ENCODE data around the gene LRRN3.
A peak's percentile ranks its signal among the peaks of the same experiment; 100 is the strongest.
"Not testable (repeated sequence)": the region's sequence is repeated elsewhere in the genome, so short reads cannot be mapped to it uniquely, and the experiment has no call there.

The LRRN3 gene

DNA sequence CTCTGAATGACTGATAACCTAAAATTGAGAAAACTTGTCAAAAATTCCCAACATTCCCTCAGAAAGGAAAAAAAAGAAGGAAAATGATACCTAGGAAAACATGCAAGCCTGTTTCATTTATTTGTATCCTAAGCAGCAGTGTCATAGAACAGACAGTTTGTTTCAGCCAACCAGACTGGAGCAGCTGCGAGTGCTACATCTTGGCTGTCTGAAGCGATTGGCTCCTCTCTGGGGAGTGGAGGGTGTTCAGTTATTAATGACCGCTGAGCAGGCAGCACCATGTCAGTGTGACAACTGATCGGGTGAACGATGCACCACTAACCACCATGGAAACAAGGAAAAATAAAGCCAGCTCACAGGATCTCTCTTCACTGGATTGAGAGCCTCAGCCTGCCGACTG, at the start of gene LRRN3:
Gene LRRN3 (plus strand): TSS at position 282 of the 400 bp plus-strand sequence. CDS start 31,646 bp downstream, outside the sequence.
- DNase-seq: peak in 45 of 51 donors; percentile 2 to 85 (median 56)

DNA sequence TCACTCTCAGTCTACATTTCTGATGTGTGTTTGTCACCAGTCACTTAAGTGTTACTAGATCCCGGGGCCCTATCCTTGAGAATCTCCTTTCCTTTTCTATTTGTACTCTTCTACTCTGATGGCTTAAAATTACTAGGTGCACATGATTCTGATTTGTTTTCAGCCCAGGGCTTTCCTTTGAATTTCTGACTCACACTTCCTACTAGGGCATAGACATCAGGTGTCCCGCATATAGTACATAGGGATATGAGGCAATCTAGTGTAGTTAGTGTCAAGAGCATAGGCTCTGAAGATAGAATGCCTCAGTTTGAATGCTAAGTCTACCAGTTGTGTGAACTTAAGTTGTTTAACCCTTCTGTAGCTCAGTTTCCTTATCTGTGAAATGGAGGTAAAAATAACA, 49.4 kb upstream of the LRRN3 start:
- DNase-seq: no peak

DNA sequence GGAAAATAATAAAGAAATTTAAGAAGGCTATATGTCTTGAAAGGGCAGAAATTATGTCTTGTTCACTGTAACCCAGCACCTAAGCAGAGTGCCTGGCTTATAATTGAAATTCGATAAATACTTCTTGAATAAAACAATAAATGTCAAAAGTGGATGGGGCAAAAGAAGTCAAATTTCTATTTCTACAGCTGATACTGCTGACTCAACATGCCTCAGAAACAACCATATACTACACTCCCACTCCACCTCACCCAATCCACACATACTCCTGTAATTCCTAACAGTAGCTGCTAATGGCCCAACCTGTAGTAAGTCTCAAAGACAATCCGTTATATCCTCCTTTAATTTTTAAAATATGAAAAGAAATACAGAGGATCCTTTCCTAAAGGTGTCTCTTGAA, 48.1 kb upstream of the LRRN3 start:
- no peak for DNase-seq

DNA sequence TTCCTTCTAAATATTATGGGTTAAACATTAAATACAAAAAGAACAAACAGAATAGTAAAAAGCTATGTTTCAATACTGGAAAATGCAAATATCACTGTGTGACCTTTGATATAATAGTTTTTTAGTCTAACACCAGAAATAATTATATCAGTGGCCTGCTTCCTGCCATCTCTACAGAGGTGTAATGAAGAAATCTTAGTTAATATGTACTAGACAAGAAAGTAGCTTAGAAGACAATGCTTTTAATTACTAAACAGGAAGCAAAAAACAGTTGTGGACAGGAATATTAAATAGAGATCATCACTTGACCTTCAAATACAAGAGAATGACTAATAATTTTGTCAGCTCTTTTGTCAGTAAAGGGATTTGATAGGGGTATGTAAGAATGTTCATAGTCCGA, 47.4 kb upstream of the LRRN3 start:
- no peak for DNase-seq

- no peak for DNase-seq
Measured at GRCh38 chr7:111045449-111045848, 45.5 kb upstream of the LRRN3 start.

- no peak for DNase-seq
Measured at GRCh38 chr7:111047595-111047994, 43.3 kb upstream of the LRRN3 start.

- no peak for DNase-seq
Measured at GRCh38 chr7:111049971-111050680, 40.8 kb upstream of the LRRN3 start.

- DNase-seq: no peak
Measured at GRCh38 chr7:111050875-111051416, 40.0 kb upstream of the LRRN3 start.

- no peak for DNase-seq
Measured at GRCh38 chr7:111051832-111052231, 39.1 kb upstream of the LRRN3 start.

DNA sequence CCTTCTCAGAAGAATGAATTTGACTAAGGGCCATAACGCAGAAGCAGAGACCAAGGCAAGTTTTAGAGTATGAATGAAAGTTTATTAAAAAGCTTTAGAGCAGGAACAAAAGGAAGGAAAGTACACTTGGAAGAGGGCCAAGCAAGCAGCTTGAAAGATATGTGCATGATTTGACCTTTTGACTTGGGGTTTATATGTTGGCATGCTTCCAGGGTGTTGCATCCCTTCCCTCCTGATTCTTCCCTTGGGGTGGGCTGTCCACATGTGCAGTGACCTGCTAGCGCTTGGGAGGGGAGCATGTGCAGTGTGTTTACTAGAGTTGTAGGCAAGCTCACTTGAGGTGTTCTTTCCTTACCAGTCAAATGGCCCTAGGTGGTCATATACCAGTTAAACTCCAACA, 37.9 kb upstream of the LRRN3 start:
- DNase-seq: no peak

- DNase-seq: no peak
Measured at GRCh38 chr7:111056371-111056770, 34.6 kb upstream of the LRRN3 start.

GRCh38 chr7:111057066-111057465, 33.9 kb upstream of the LRRN3 start:
- DNase-seq: no peak

- no peak for DNase-seq
Measured at GRCh38 chr7:111059833-111060232, 31.1 kb upstream of the LRRN3 start.

- DNase-seq: no peak
Measured at GRCh38 chr7:111063166-111063565, 27.8 kb upstream of the LRRN3 start.

GRCh38 chr7:111067251-111067650, 23.7 kb upstream of the LRRN3 start:
- no peak for DNase-seq

- no peak for DNase-seq
Measured at GRCh38 chr7:111067682-111068081, 23.2 kb upstream of the LRRN3 start.

DNA sequence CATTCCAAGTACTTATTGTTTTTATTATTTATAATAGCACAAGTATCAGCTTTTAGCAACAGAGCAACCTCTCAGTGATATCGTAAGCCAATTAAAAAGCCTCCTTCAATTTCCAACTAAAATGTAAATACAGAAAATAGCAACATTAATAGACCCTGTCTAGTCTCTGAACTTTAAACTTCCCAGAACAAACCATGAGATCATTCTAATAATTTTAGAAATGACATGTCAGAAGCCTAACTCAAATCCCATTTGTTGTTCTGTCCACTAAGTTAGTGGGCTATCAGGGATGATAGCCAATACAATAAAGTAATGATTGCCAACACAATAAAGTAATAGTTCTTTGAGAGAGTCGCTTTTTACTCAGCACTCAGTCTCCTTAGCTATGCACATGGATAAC, 22.3 kb upstream of the LRRN3 start:
- no peak for DNase-seq

DNA sequence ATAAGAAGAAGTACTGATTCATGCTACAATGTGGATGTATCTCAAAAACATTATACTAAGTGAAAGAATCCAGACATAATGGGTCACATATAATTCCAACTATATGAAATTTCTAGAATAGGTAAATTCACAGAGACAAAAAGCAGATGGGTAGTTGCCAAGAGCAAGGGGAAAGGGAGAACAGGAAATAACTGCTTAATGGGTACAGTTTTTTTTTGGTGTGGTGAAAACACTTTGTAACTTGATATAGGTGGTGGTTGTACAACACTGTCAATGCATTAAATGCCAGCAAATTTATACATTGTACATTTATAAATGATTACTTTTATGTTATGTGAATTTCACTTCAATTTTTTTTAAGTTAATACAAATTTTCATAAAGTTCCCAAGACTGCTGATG, 19.4 kb upstream of the LRRN3 start:
- DNase-seq: no peak

DNA sequence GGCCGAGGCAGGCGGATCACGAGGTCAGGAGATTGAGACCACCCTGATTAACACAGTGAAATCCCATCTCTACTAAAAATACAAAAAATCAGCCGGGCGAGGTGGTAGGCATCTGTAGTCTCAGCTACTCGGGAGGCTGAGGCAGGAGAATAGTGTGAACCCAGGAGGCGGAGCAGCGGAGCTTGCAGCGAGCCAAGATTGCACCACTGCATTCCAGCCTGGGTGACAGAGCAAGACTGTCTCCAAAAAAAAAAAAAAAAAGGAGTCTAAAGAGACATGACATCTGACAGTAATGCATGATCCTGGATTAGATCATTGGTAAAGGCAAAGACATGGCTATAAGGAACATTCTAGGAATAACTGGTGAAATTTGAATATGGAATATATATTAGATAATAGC, 18.3 kb upstream of the LRRN3 start:
- not testable (repeated sequence) for DNase-seq

- no peak for DNase-seq
Measured at GRCh38 chr7:111074071-111074747, 16.7 kb upstream of the LRRN3 start.

DNA sequence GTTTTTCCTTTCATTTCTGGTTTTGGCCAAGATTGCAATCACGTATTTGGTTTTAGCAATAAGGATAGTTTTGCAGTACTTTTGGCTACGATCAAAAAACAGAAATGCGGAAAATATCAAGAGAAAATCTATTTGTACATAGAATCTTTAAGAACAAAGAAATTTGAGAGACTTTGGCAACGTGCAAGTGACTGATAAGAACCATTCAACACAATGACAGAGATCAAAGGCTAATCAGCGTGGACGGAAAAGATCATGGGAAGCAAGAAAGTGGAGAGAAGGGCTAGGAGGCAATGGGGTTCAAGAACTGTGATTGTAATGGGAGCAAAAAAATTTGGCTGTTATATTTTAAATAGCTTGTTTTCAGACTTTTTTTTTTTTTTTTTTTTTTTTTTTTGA, 16.2 kb upstream of the LRRN3 start:
- DNase-seq: no peak

- no peak for DNase-seq
Measured at GRCh38 chr7:111075498-111075897, 15.4 kb upstream of the LRRN3 start.

- no peak for DNase-seq
Measured at GRCh38 chr7:111076205-111076604, 14.7 kb upstream of the LRRN3 start.
